ENCODE data around the gene EMILIN3. TPM values are rescaled to one million over a fixed set of nuclear protein-coding genes. Genes with fewer than 3 reads are reported as not detected.

The EMILIN3 gene
- total RNA-seq, 1 donor from 2014 or later, result 4.2 TPM

DNA sequence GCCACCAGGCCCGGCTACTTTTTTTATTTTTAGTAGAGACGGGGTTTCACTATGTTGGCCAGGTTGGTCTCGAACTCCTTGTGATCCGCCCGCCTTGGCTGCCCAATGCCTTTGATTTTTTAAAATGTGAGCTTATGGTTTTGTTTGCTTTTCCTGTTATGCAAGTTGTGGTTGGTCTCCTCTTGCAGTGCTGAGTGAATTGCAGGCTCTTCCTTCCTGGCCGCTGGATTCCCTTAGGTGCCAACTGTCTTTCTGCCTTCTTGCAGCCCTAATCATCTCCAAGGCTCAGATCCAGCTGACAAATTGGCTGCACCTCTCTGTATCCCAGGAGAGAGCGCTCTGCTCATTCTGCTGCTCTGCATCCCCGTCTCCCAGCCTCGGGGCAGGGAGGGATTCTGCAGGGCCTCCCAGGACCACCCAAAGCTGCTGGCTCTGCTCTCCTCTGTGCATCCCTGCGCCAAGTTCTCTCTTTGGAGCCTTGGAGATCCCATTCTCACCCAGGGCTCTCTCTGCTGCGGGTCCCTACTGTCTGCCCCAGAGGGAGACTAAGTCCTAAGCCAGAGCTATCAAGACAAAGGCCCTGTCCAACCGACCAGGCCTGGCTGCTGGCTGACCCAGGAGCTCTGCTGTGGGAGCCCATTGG, 14.1 kb upstream of the EMILIN3 start:
- no peak overlapping the region for H3K27ac ChIP-seq (replicated peaks)
- no peak for DNase-seq
- intact Hi-C loops (cut with micrococcal nuclease), result no loop called here
- peaks cover 3% of the 10 kb centered on the region for H3K27me3 ChIP-seq (ENCODE audit: low read depth)
- no peaks in the 10 kb centered on the region for H3K36me3 ChIP-seq
- no peaks in the 10 kb centered on the region for H3K9me3 ChIP-seq (replicated peaks)
- H3K4me3 ChIP-seq, result no peak overlapping the region
- H3K4me1 ChIP-seq, result no peaks in the 10 kb centered on the region
- TF ChIP-seq, protein P1, sequence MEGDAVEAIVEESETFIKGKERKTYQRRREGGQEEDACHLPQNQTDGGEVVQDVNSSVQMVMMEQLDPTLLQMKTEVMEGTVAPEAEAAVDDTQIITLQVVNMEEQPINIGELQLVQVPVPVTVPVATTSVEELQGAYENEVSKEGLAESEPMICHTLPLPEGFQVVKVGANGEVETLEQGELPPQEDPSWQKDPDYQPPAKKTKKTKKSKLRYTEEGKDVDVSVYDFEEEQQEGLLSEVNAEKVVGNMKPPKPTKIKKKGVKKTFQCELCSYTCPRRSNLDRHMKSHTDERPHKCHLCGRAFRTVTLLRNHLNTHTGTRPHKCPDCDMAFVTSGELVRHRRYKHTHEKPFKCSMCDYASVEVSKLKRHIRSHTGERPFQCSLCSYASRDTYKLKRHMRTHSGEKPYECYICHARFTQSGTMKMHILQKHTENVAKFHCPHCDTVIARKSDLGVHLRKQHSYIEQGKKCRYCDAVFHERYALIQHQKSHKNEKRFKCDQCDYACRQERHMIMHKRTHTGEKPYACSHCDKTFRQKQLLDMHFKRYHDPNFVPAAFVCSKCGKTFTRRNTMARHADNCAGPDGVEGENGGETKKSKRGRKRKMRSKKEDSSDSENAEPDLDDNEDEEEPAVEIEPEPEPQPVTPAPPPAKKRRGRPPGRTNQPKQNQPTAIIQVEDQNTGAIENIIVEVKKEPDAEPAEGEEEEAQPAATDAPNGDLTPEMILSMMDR (IDR thresholded peaks at IDR 0.05; ENCODE audit: borderline replicate concordance), result no peak

DNA sequence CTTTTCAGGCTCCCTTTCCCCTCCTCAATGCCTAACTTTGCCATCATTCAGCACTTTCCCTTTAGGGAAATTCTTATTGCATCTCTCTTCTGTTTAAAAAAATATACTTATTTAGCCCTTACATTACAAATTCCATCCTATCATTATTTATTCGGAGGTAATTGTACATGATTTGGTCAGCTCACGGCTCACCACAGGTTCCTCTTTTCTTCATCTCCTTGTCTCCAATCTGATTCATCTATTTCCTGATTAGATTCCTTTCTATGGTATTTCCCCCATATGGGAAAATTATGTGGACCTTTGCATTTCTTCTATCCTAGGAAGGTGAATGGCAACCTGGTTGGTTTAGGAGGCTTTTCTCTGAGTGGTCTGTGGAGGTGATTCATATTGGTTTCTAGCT, 12.9 kb upstream of the EMILIN3 start:
- H3K4me3 ChIP-seq, result no peak overlapping the region
- intact Hi-C loops (cut with micrococcal nuclease), result no loop called here
- no peaks in the 10 kb centered on the region for H3K4me1 ChIP-seq
- H3K9me3 ChIP-seq (replicated peaks), result no peaks in the 10 kb centered on the region
- no peak for DNase-seq
- H3K36me3 ChIP-seq, result no peaks in the 10 kb centered on the region
- TF ChIP-seq, protein P1 (IDR thresholded peaks at IDR 0.05; ENCODE audit: borderline replicate concordance), result no peak
- peaks cover 3% of the 10 kb centered on the region for H3K27me3 ChIP-seq (ENCODE audit: low read depth)
- H3K27ac ChIP-seq (replicated peaks), result no peak overlapping the region

DNA sequence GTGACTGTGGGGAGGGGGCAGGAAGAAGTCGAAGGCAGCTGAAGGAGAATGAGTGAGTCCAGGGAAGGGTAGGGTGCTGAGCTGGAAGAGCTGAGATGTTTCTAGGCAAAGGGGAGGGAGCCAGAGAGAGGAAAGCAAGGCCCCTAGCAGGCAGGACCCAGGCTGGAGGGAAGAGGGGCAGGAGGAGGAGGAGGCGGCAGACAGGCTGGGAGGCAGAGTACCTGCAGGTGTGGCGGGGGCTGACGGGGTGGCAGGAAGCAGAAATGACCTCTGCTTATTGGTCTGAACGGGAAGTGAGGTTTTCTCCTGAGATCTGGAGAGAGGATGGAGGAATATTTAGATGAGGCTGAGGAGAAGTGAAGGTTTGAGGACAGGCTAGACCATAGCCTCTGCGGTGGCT, 10.7 kb upstream of the EMILIN3 start:
- no peak for DNase-seq
- Histone ChIP-seq H3K9me3 (replicated peaks) (no peaks in the 10 kb centered on the region), H3K4me3 (no peak overlapping the region), H3K27ac (replicated peaks) (no peak overlapping the region), H3K36me3 (no peaks in the 10 kb centered on the region), H3K27me3 (ENCODE audit: low read depth) (peaks cover 3% of the 10 kb centered on the region), H3K4me1 (no peaks in the 10 kb centered on the region)
- TF ChIP-seq, protein P1 (IDR thresholded peaks at IDR 0.05; ENCODE audit: borderline replicate concordance), result no peak
- intact Hi-C loops (cut with micrococcal nuclease), result no loop called here

DNA sequence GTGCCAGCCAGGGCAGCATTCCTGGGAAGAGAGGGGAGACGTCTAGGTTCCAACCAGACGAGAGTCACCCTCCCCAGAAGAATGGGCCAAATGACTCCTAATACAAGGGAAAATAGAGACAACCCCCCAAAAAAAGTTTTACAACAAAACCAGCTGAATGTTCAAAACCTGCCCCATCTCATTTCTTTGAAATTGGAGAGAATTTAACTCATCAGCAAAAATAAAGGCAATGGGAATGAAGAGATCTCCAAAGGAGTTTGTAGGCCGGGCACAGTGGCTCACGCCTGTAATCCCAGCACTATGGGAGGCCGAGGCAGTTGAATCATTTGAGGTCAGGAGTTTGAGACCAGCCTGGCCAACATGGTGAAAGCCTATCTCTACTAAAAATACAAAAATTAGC, 9.7 kb upstream of the EMILIN3 start:
- no peak overlapping the region for H3K27ac ChIP-seq (replicated peaks)
- intact Hi-C loops (cut with micrococcal nuclease), result no loop called here
- H3K4me3 ChIP-seq, result no peak overlapping the region
- no peaks in the 10 kb centered on the region for H3K4me1 ChIP-seq
- TF ChIP-seq, protein P1 (IDR thresholded peaks at IDR 0.05; ENCODE audit: borderline replicate concordance), result no peak
- DNase-seq, result no peak
- no peaks in the 10 kb centered on the region for H3K27me3 ChIP-seq (ENCODE audit: low read depth)
- H3K36me3 ChIP-seq, result no peaks in the 10 kb centered on the region
- peaks cover 2% of the 10 kb centered on the region for H3K9me3 ChIP-seq (replicated peaks)

DNA sequence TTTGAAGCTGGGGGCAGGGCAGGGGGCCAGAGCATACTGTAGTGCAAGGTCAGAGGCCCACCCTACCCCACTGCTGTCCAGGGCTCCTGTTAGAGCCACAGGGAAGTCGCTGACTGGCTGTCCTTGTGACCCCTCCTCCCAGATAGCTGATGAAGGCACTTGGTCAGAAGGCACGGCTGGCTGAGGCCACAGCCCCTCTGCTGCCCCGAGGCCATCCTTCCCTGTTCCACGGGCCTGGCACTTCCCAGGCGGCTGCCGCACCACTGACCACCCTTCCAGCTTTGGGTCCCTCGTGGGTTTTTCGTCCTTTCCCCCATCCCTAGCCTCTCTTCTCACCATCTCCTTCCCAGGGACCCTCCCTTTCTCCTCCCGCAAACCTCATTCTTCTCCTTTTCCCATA, 9.2 kb upstream of the EMILIN3 start:
- Histone ChIP-seq H3K27me3 (ENCODE audit: low read depth) (no peaks in the 10 kb centered on the region), H3K4me3 (no peak overlapping the region), H3K4me1 (no peaks in the 10 kb centered on the region), H3K36me3 (no peaks in the 10 kb centered on the region), H3K9me3 (replicated peaks) (peaks cover 7% of the 10 kb centered on the region), H3K27ac (replicated peaks) (no peak overlapping the region)
- intact Hi-C loops (cut with micrococcal nuclease), result no loop called here
- TF ChIP-seq, protein P1 (IDR thresholded peaks at IDR 0.05; ENCODE audit: borderline replicate concordance), result no peak
- DNase-seq, result no peak

Measured in left ventricle myocardium inferior (tissue), 1 donor.